ENCODE results near the gene BHLHA15. TPM values are rescaled to one million over a fixed set of nuclear protein-coding genes. Genes with fewer than 3 reads are reported as not detected.

BHLHA15 gene
- total and polyA plus RNA-seq, 2 of the 13 experiments (the other 11 are each of a cell fraction or from before 2014, with no cell fraction given), result 1.9 to 6.1 TPM

DNA sequence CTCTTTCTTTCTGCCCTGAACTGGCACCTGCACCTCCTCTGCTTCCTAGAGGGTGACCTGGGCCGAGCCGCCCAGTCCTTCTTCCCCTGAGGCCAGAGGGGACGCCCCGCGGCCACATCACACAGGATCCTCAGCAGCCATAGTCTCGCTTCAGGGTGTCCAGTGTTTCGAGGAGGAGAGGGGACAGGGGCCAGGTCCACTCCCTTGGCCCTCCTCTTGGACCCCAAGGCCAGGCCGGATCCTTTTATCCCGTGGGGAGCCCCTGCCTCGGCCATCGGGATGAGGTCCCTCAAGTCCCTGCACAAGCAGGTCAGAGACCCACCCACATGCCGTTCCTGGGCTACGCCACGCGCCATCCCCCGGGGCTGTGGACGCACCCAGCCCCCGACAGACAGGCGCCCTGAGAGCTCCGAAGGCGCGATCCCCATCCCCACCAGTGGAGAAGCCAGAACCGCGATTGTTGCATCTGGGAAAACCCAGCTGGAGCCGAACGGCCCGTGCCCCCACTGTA lies 3.6 kb downstream of the BHLHA15 start:
- no peak for ATAC-seq
- no TSS peak for BruUV-seq (replicated peaks)

More for the DNA sequence above, 3.6 kb downstream of the BHLHA15 start:
- in situ Hi-C loops (cut with HindIII; ENCODE audit: extremely low pct_ligation_motif_present, low pct_unique_long_range_greater_than_20kb), result no loop called here
- no peak for FAIRE-seq
- DNase-seq (ENCODE audit: low spot score), result no peak
- POLR2A ChIA-PET, result no interaction called here
- Histone ChIP-seq H3K4me2 (ENCODE audit: low read depth, low read length) (no peak overlapping the region), H3K27ac (ENCODE audit: extremely low read length, insufficient read depth, low read length) (no peak overlapping the region), H3K4me3 (replicated peaks in 1 of 3; ENCODE audit: insufficient read depth in 1 of 3, low read depth in 2 of 3, low read length in 3 of 3) (no peak overlapping the region), H2AFZ (ENCODE audit: low read length) (no peak overlapping the region), H3K9ac (ENCODE audit: insufficient read depth, low read depth, low read length) (no peak overlapping the region), H3K9me3 (ENCODE audit: low read length) (no peaks in the 10 kb centered on the region), H4K20me1 (ENCODE audit: insufficient read depth, low read length) (no peaks in the 10 kb centered on the region), H3K79me2 (ENCODE audit: insufficient read depth, low read length) (no peaks in the 10 kb centered on the region), H3K4me1 (ENCODE audit: insufficient read depth, low read length) (peaks cover 36% of the 10 kb centered on the region), H3K36me3 (replicated peaks in 1 of 2; ENCODE audit: control insufficient read depth in 1 of 2, insufficient read depth in 2 of 2, low read length in 2 of 2) (no peaks in the 10 kb centered on the region; a peak in 1 of 5 replicates), H3K27me3 (ENCODE audit: control insufficient read depth in 1 of 2, insufficient read depth in 2 of 2, low read length in 2 of 2) (no peaks in the 10 kb centered on the region)
- intact Hi-C loops (cut with micrococcal nuclease; ENCODE audit: unreplicated experiment), result no loop called here
- 0 out of 4 replicates have a peak, but pooled peaks of 1 of the 2 experiments have one; percentile 24 for TF ChIP-seq POLR2A (IDR thresholded peaks at IDR 0.05; ENCODE audit: insufficient read depth in 1 of 2, low read depth in 2 of 2, low read length in 2 of 2)
- TF ChIP-seq HNRNPLL (IDR thresholded peaks at IDR 0.05; ENCODE audit: low read depth, low read length, poor library complexity, severe bottlenecking), result peak; percentile 16
- no peak for TF ChIP-seq LRRFIP1 (CRISPR knock-in tag; conservative IDR thresholded peaks at IDR 0.05)
- no peak for TF ChIP-seq ZNF354B (CRISPR knock-in tag; IDR thresholded peaks at IDR 0.05)
- 0 out of 2 replicates have a peak, but pooled peaks have one; percentile 24 for TF ChIP-seq RBFOX2 (IDR thresholded peaks at IDR 0.05; ENCODE audit: low read depth, low read length)
- no peak for TF ChIP-seq ZBTB7A (CRISPR knock-in tag; IDR thresholded peaks at IDR 0.05)
- 0 out of 2 replicates have a peak, but pooled peaks have one; percentile 31 for TF ChIP-seq ZBTB33 (CRISPR knock-in tag; IDR thresholded peaks at IDR 0.05)
- WGBS (ENCODE audit: low lambda C conversion rate), result 95% methylated on average over 25 of the region's 27 CpGs
- CTCF ChIA-PET (ENCODE audit: low intra/inter-chr PET ratio, low total read pairs), result no interaction called here

All from HepG2 (cell line).